HG03159 (cell line): ENCODE results near the gene SLC35A4.
A peak's percentile ranks its signal among the peaks of the same experiment; 100 is the strongest.

ENCODE experiments used
- ATAC-seq: cut with Tn5 transposase; IDR thresholded peaks from one replicate; pipeline ENCODE4 v1.9.1; 2021; ENCODE audit warnings: mild to moderate bottlenecking, moderate library complexity; ENCODE audit not compliant: unreplicated experiment

The SLC35A4 gene

GRCh38 chr5:140564196-140565023 lies at the start of gene SLC35A4, which contains the start of gene APBB3:
Gene SLC35A4, plus strand, starts transcription at chr5:140564828. Its CDS starts 2,342 bp downstream, at chr5:140567170.
Gene APBB3, minus strand, starts transcription at chr5:140564598. Its CDS starts 353 bp downstream, at chr5:140564245.
- ATAC-seq: peak; percentile 87

- ATAC-seq: no peak
Observed at GRCh38 chr5:140524003-140524402, 40.6 kb upstream of the SLC35A4 start.

- no peak for ATAC-seq
Observed at GRCh38 chr5:140540227-140540626, 24.4 kb upstream of the SLC35A4 start.

- ATAC-seq: no peak
Observed at GRCh38 chr5:140542972-140543371, 21.7 kb upstream of the SLC35A4 start.

- no peak for ATAC-seq
Observed at GRCh38 chr5:140544986-140545385, 19.6 kb upstream of the SLC35A4 start.

GRCh38 chr5:140545606-140546005 lies 19.0 kb upstream of the SLC35A4 start:
- no peak for ATAC-seq

GRCh38 chr5:140546851-140547507 lies 17.6 kb upstream of the SLC35A4 start:
- ATAC-seq: no peak

GRCh38 chr5:140547508-140548299 lies 16.9 kb upstream of the SLC35A4 start, which contains the start of gene EIF4EBP3:
Gene EIF4EBP3, plus strand, starts transcription at chr5:140547662. Its CDS starts 76 bp downstream, at chr5:140547738.
- peak; percentile 98 for ATAC-seq

- peak; percentile 3 for ATAC-seq
Observed at GRCh38 chr5:140548300-140548688, 16.3 kb upstream of the SLC35A4 start.

- ATAC-seq: no peak
Observed at GRCh38 chr5:140548791-140549190, 15.8 kb upstream of the SLC35A4 start.

GRCh38 chr5:140549237-140550144 lies 15.1 kb upstream of the SLC35A4 start:
- no peak for ATAC-seq

- ATAC-seq: no peak
Observed at GRCh38 chr5:140550147-140551079, 14.2 kb upstream of the SLC35A4 start.

- no peak for ATAC-seq
Observed at GRCh38 chr5:140551872-140552271, 12.8 kb upstream of the SLC35A4 start.

GRCh38 chr5:140553657-140554056 lies 11.0 kb upstream of the SLC35A4 start:
- no peak for ATAC-seq

- ATAC-seq: no peak
Observed at GRCh38 chr5:140554454-140554853, 10.2 kb upstream of the SLC35A4 start.

GRCh38 chr5:140555747-140556312 lies 8.8 kb upstream of the SLC35A4 start:
- ATAC-seq: no peak

GRCh38 chr5:140556438-140556837 lies 8.2 kb upstream of the SLC35A4 start:
- no peak for ATAC-seq

GRCh38 chr5:140557136-140557805 lies 7.4 kb upstream of the SLC35A4 start, which contains the start of gene SRA1:
Gene SRA1, minus strand, starts transcription at chr5:140557473. Its CDS starts 21 bp downstream, at chr5:140557452.
- peak; percentile 96 for ATAC-seq
